Hematopoietic multipotent progenitor cell treated with erythropoietin and hydrocortisone succinate and interleukin-3 and kit ligand, for 15 days (in vitro differentiated cells): Measurements from ENCODE around the gene HEXIM2.
"Not testable (repeated sequence)": the region's sequence is repeated elsewhere in the genome, so short reads cannot be mapped to it uniquely, and the experiment has no call there.

Source experiments
- DNase-seq: peaks from one replicate; pipeline ENCODE4 v3.0.0-alpha.2; 2015; ENCODE audit warnings: low spot score

HEXIM2 gene

DNA sequence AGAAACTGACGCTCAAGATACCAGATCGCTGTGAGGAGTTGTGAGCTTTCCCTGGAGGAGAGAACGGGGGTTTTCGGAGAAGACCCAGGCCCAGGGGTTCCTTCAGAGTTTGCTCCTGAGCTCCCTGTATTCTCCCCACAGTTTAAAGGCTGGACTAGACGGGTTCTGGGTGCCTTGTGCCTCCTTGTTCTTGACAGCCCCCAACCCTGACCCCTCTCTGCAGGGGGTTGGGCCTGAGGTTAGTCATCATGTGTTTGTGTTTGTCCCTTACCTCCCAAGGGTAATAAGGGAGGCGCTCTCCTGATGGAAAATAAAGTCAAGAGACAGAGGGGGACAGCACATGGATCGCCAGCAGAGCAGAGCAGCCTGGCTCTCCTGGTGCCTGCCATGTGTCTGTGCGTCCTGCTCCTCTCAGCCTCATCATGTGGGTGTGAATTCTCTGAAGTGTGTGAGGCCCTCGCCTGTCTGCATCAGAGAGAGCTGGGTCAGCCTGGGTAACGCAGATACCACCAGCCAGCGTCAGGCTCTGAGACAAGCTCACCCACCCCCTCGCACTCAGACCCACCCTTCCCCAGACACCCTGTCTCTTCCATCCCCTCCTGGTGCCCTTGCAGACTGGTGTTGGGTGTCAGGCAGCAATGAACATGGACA is 8.7 kb downstream of the HEXIM2 start:
- no peak for DNase-seq

DNA sequence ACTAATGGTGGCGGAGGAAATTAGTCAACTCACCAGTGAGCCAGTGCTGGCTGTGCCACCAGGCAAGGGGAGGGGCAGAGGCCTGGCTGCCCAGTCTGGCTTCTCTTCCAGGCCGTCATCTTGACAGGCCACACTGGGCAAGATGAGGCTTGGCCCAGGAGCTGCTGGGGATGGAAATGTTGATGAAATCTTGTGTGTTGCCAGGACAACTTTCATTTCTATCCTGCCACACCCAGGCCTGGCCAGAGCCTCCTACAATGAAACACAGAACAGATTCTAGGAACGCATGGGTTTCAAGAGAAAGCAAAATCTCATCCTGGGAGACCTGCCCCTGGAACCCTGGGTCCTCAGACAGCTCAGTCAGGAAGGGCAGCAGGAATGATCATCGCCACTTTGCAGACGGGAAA is 9.3 kb downstream of the HEXIM2 start:
- peak; percentile 2 for DNase-seq

DNA sequence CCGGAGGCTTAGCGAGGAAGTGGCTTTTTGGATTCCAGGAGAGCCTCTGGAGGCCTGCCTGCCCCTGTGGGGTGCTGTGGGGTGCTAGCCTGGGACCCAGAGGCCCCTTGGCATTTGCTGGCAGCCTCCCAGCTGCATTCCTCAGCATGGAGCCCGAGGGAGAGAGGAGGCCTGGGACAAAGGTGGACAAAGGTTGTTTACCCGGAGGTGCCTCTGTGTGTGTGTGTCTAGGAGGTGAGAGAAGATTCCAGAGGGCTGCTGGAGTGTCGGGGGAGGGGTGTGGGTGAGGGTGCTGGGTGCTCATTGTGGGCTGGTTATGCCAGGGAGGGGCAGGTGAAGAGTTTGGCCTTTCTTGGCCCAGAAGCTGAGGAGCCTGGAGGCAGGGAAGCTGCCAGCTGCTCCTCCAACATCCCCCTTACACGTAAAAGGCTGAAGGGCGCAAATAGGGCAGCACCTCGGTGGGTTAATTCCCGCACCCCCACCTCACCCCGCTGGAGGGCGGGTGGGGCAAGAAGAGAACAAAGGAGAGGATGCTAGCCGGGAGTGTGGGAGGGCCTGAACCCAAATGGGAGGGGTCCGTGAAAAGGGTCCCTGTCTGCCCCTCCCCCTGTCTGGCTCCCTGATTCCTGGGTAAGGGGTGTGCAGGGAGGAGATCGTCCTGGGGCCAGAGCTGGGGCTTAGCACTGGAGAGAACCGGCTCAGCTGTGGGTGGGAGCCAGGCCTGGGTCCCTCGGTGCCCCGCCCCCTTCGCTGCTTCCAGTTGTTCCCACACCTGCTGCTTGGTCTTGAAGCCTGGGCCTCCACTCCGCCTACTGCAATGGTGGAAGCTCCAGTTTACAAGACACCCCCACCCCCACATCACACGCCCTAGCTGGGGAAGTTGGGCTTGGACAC is 9.9 kb downstream of the HEXIM2 start:
- no peak for DNase-seq

DNA sequence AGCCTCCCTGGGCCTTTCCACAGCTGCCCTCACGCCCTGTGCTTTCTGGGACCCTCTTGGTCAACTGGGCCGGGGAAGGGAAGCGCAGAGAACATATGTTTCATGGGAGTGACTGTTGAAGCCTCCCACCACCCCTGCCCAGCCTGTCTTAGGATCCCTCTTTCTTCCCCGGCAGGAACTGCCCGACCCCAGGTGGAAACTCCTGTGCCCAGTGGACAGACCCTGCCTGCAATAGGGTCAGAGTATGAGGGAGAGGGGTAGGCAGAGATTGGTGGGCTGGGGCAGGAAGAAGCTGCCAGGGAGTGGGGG is 10.5 kb downstream of the HEXIM2 start:
- DNase-seq, result no peak

GRCh38 chr17:45172541-45173286 is 11.0 kb downstream of the HEXIM2 start:
- no peak for DNase-seq

GRCh38 chr17:45175759-45176115 is 14.1 kb downstream of the HEXIM2 start:
- no peak for DNase-seq

DNA sequence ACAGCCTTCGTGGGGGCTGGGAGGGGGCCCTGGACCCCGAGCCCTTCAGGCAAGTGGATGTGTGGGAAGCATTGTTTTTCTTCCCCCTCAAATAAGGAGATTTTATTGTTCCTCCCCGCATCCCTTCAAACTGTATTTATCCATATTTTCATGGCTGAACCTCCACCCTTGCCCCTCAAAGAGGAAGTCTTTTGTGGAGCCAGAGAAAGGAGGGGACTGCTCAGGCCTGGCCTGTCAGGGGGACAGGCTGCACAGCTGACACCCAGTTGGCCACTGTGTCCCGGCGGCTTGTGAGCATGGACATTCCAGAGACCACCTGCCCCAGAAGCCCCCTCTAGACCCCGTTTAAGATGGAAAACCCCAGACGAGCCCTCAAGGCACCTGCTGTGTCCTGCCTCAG is 15.9 kb downstream of the HEXIM2 start:
- DNase-seq, result no peak

DNA sequence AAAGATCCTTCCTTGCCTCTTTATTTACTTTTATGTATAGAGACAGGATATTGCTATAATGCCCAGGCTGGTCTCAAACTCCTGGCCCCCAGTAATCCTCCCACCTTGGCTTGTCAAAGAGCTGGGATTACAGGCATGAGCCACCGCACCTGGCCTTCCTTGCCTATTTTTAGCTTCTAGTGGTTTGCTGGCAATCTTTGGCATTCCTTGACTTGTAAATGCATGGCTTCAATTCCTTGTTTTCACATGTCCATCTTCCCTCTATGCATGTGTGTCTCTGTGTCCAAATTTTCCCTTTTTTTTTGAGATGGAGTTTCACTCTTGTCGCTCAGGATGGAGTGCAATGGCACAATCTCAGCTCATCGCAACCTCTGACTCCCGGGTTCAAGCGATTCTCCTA is 22.5 kb downstream of the HEXIM2 start:
- DNase-seq, result no peak

- DNase-seq, result no peak
Measured at GRCh38 chr17:45186801-45187354, 25.2 kb downstream of the HEXIM2 start.

- no peak for DNase-seq
Measured at GRCh38 chr17:45189009-45189408, 27.3 kb downstream of the HEXIM2 start.

GRCh38 chr17:45190503-45191255 is 29.0 kb downstream of the HEXIM2 start:
- no peak for DNase-seq

GRCh38 chr17:45195424-45195823 is 33.7 kb downstream of the HEXIM2 start:
- DNase-seq, result no peak

DNA sequence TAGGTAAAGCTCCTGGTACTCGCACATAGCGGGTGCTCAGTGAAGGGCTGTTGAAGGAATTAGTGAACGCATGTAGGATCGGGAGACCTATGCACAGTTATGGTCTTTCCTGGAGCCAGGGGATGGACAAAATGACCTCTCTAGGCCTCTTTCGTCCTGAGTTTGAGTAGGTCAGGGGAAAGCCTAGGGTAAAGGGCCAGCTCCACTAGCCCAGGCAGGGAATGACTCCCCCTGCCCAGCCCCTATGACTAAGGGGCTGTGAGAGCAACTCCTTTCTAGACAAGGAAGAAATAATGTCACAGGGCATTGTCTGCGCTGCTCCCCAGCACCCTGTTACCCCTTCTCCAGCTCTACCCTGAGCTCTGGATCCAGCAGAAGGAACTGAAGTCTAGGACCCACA is 35.4 kb downstream of the HEXIM2 start:
- no peak for DNase-seq

DNA sequence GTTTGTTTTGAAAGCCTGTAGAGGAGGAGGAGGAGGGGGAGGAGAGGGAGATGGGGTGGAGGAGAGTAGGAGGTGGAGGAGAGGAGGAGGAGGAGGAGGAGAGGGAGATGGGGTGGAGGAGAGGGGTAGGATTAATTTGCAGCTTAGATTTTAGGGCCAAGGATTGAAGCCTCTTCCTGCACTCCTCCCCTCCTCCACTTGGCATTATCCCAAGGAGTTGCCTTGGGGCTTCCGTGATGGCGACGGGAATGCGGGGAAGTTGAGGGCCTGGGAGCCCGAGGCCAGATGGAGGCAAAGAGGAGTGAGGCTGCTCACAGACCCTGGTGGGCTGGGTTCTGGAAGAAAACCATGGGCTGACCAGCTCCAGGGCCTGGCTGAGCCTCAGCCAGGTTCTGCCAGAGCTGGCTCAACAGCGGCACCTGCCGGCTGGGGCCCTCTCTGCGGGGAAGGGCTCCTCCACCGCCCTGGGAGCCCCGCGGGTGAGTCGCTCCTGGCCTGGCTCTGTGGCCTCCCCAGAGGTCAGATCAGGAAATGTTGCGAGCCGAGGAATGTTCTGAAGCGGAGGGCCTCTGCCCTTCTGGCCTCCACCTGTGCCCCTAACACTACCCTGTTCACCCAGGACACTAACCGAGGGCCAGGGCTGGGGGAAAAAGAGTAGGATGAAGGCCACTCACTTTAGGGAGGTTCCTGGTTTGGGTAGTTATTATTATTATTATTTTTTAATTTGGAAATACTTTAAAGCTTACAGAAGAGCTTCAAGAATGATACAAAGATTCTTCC is 36.1 kb downstream of the HEXIM2 start:
- DNase-seq, result peak; percentile 90

DNA sequence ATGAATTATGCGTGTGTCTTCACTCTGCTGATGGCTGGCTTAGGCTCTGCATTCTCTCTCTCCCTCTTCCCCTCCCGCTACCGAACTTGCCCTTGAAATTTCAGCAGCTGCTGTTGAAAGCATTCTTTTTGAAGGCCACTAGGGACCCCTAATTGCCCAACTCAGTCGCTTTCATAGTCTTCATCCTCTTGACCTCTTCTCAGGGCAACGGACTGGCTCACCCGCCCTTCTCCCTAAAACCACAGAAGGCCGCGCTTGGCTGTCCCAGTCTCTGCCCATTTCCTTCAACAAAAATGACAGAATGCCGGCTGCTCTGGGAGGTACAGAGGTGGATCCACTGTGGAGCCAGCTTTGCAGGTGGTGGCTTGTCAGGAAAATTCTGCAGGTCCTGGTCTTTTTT is 39.0 kb downstream of the HEXIM2 start:
- no peak for DNase-seq

DNA sequence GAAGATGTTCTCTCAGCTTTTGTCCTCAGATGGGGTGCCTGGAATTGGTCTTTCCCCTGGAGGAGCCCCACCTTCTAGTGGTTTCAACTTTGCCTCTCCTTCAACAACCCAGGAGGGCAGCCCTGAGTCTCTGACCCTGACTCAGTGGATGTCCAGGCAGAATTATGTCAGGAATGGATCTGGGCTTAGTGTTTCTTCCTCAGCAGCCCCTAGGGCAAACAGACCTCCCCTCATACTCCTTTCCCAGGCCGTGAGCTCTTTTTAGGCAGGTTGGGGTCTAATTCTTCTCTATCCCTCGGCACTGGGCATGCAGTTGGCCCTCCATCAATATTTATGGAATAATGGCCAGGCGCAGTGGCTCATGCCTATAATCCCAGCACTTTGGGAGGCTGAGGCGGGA is 39.8 kb downstream of the HEXIM2 start:
- DNase-seq, result no peak

DNA sequence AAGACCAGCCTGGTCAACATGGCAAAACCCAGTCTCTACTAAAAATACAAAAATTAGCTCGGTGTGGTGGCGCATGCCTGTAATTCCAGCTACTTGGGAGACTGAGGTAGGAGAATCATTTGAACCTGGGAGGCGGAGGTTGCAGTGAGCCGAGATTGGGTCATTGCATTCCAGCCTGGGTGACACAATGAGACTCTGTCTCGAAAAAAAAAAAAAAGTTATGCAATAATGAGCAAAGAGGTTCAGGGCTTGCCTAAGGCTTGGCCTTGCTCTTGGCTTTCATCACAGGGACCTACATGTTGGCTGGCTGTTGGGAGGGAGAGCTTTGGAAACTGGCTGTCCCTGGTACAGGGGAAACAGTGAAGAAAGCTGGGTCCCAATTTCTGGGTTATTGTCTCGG is 40.2 kb downstream of the HEXIM2 start:
- DNase-seq, result not testable (repeated sequence)

GRCh38 chr17:45218895-45219661 is 57.4 kb downstream of the HEXIM2 start:
- DNase-seq, result peak; percentile 80
